DLD1 (cell line): Measurements from ENCODE around the gene KRTAP25-1.

ENCODE experiments used
- in situ Hi-C: cut with HindIII; loops from 2 replicates; pipeline ENCODE4 v1.10.0; 2017; ENCODE audit warnings: low sequenced_read_pairs

The KRTAP25-1 gene

GRCh38 chr21:30289215-30289614 lies at the start of gene KRTAP25-1:
Gene KRTAP25-1 (minus strand): TSS chr21:30289514. CDS start chr21:30289490, 24 bp downstream.
- in situ Hi-C loops: no loop called here

GRCh38 chr21:30338717-30339116 lies 49.4 kb upstream of the KRTAP25-1 start:
- in situ Hi-C loops: no loop called here

DNA sequence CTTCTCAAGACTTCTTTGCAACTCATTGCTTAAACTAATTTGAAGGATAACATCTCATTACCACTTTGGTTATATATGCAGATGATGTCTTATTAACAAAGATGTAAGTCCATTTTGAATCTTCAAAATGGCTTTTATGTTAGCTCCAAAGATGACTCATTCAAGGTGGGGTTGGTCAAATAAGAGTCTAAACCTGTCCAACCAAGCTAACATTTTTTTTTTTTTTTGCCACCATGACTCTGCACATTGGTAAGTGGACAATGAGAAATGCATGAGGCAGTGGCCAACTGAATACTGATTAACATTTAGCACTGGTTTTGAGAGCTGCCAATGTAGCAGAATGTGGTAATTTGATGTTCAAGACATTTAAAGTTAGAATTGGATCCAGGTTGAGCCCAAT lies 48.5 kb upstream of the KRTAP25-1 start:
- in situ Hi-C loops: no loop called here

GRCh38 chr21:30337276-30337744 lies 48.0 kb upstream of the KRTAP25-1 start, which contains the start of gene KRTAP27-1:
Gene KRTAP27-1 (minus strand): TSS chr21:30337694. CDS start chr21:30337668, 26 bp downstream.
- in situ Hi-C loops: no loop called here

DNA sequence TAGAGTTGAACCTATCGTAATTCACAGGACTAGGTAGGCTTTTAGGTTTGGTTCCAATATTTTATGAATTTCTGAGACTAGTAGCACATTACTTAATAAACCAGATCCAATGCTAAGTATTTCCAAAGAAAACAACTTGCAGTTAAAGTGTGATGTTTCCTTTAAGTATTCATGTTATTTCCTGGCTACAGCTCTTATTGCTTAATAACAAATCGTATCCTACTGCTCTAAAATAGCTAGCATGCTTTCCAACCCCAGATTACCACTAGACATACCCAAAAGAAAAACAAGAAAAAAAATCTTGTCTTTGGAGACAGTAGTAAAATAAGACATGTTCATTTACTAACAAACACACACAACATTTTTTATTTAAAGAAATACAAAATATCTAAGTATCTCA lies 47.3 kb upstream of the KRTAP25-1 start:
- in situ Hi-C loops: no loop called here

DNA sequence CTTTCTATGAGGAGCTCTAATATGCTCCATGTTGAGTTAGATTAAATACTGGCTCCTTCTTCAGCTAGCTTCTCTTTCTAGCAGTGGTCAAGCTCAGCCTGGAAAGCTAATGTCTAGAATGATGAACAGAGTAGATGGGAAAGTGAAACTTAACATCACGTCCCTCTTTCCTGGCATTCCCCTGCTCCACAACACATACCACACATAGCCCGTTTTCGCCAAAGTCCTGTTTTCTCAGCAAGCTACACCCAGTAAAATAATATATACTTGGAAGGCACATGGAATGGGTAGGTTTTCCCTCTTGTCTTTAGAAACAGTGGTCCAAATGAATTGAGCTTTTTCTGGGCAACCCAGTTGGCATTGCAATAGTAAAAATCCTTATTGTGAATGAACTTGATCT lies 44.4 kb upstream of the KRTAP25-1 start:
- in situ Hi-C loops: no loop called here

DNA sequence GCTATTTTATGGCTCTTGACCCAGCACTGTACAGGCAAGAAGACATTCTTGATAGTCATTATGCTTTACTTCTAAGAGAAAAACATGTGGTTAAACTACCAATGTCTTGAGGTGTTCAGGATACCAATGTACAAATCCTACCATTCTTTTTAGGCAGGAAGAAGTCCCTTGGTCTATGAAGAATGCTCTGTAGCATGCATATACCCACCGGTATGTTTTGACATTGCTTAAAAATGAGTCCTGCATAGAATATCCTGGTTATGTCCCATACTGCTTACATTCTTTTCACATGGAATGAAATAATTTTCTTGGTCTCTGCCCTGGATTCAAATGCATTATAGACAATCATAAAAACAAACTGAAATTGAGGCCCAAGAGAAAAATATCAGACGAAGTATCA lies 43.4 kb upstream of the KRTAP25-1 start:
- in situ Hi-C loops: no loop called here

GRCh38 chr21:30329203-30329875 lies 40.0 kb upstream of the KRTAP25-1 start:
- in situ Hi-C loops: no loop called here

GRCh38 chr21:30326390-30326789 lies 37.1 kb upstream of the KRTAP25-1 start:
- in situ Hi-C loops: no loop called here

DNA sequence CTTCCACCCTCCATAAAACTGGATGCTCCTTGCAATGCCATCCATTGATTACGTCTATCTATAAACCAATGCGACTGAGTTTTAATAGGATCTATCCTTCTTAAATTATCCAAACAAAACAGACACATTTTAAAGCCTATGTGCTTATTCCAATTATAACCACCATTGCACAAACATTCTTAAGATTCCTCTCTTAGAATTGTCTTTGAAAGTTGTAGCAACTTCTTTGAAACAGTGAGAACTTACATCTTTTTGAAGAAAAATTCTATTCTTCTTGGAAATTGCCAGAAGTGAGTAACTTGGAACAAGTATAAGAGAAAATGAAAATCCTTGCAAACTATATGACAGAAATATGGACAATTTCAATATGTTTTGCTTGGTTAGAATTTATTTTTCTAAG lies 30.9 kb upstream of the KRTAP25-1 start, which contains the start of gene KRTAP26-1:
TSS of gene KRTAP26-1 (minus strand) at position 101 of the 400 bp plus-strand sequence. CDS start 280 bp downstream, outside the sequence.
- in situ Hi-C loops: no loop called here

- in situ Hi-C loops: no loop called here
Measured at GRCh38 chr21:30315701-30316100, 26.4 kb upstream of the KRTAP25-1 start.

- in situ Hi-C loops: no loop called here
Measured at GRCh38 chr21:30306884-30307283, 17.6 kb upstream of the KRTAP25-1 start.

DNA sequence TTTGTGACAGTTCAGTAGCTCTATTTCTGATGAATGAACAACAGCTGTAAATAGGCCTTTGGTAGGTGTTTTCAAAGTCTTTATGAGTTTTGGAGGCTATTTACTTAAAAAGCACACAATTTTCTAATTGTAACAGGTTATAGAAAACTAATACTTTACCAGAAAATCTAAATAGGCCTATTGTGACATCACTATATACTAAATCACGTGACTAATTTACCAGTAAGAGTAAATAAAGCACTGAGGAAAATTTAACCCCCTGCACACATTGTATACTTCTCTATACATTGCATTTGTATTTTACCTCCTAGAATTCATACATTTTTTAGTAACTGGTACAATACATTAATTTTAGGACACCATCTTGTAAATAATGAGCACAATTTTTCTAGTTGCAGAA lies 15.8 kb upstream of the KRTAP25-1 start:
- in situ Hi-C loops: no loop called here

DNA sequence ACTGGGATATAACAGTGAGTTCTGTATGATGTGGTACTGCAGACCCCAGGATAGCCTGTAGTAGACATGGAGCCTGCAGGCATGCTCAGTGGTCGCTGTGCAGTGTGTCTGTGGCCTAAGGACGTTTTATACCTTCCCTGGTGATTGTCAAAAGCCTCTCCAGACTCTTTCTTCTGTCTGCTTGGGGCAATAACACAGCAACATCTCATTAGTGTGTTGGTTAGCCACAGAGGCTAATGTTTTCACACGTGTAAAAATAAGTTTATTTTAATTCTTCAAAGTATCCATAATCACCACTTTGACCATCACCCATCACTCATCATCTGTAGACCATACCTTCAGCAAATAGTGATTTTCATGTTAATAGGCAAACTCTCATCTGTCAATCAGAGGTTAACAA lies 6.5 kb downstream of the KRTAP25-1 start, which contains the start of gene KRTAP24-1:
TSS of gene KRTAP24-1 (minus strand) at position 101 of the 400 bp plus-strand sequence. CDS start at position 83, 18 bp downstream.
- in situ Hi-C loops: no loop called here

- in situ Hi-C loops: no loop called here
Measured at GRCh38 chr21:30271611-30272010, 17.7 kb downstream of the KRTAP25-1 start.

DNA sequence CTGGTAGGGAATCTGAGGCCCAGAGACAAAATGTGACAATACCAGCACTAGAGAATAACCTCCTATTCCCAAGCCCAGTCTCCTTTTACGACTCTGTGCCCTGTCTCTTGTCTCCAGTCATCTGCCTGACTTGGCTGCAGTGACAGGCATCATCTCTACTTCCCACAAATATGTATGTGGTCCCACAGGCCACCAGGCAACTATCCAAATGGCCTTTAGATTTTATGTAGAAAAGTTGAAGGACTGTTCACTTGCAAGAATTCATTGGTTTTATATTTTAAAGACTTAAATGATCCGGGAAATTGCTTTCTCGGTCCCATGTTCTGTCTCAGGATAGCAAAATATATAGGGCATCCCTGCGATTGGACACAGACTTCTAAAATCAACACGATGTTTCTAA lies 18.2 kb downstream of the KRTAP25-1 start:
- in situ Hi-C loops: no loop called here

DNA sequence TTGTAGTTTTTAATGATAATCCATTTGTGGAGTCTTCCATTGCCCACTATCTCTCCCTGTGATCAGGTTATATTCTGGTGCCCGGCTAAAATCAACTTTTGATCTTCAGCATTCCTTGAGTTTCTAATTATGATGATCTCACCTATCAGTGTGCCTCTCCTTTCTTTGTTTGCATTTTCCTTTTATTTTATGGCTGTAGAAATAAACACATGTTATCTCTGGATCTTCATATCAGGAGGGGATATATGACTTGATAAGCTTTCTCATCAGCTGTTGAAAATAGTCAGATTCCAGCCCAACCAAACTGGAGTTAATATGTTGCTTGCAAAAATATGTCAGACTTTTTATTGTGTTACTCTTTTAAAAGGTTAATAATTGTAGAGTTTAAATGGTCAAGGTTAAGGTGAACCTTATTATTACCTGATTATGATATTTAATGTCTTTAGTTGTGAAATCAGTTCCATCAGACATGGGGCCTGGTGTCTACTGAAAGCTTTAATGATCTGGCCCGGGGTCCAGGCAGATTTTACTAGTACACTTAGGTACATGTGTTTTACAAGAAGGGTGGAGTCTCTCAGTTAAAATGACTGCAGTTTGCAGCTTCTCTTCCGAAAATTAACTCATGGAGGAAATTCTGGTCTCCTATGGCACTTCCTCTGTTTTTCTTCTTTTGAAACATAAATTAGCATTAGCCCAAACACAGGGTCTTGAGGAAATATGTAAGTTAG lies 19.3 kb downstream of the KRTAP25-1 start:
- in situ Hi-C loops: no loop called here

DNA sequence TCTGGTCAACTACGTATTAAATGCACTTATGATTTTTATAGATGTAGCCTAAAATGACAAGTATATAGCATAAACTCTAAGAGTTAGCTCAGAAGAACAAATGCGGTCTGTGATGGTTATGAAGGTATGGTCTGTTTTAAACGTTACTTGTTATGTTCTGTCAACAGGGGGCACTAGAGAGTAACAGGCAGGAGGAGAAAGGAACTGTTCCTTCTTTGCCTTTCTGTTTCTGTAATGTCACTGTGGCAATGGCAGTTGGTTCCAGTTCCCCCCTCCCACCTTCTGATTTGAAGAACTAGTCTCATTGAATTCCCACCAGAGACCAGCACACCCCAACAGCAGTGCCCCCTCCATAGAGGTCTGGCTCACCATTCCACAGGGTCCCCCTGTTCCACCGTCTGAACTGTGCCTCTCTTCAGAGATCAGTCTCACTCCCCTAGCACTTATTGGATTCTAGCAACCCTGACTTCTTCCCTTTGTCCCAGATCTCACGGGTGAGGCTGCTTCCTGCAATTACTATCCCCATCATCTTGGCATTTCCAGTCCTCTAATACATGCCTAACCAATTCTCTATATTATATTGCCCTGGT lies 20.6 kb downstream of the KRTAP25-1 start:
- in situ Hi-C loops: no loop called here

DNA sequence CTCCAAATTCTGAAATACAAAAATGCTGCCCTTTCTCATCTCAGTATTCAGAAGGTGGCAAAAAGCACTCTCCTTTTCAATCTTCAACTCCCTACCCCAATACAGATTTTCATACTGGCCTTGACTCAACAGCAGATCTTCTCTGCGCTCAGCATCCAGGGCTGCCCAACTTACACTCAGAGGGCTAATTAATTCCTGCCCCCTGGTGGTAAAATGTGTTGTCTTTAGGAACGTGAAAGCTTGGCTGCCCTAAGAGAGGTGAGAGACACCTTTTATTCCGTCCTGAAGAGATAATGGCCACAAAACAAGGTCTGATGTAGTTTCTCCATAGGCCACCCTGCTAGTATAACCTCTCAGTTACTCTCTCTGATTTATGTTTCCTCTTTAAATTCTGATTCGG lies 31.5 kb downstream of the KRTAP25-1 start:
- in situ Hi-C loops: no loop called here

DNA sequence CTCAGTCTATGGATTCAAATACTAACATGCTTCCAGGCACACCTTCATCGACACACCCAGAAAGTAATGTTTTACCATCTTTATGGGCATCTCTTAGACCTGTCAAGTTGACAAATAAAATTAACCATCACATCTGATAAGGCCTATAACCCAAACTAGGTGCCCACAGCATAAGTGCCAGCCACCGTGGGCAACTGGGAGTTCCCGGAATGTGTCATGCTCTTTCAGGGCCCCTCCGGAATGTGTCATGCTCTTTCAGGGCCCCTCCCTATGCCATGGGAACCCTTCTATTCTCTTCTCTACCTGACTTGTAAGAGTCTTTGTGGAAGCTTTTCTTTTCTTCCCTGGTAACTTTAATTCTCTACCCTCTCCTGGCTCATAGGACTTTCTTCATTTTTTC lies 33.2 kb downstream of the KRTAP25-1 start:
- in situ Hi-C loops: no loop called here

DNA sequence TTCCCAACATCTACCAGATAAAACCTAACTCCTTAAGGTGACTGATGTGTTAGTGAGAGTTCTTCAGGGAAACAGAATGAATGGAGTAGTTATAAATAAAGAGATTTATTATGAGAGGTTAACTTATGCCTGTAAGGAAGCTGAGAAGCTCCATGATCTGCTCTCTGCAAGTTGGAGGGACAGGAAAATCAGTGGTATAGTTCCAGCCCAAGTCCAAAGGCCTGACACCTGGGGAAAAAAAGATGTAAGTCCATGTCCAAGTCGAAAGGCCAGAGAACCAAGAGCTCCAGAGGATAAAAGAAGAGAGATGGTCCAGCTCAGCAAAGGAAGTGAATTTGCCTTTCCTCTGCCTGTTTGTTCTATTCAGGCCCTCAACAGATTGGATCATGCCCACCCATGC lies 33.6 kb downstream of the KRTAP25-1 start:
- in situ Hi-C loops: no loop called here

GRCh38 chr21:30251781-30252180 lies 37.5 kb downstream of the KRTAP25-1 start:
- in situ Hi-C loops: no loop called here
